Smooth muscle cell (in vitro differentiated cells): Measurements from ENCODE around the gene COL20A1. TPM values are rescaled to one million over a fixed set of nuclear protein-coding genes. Genes with fewer than 3 reads are reported as not detected.

Experiments used
- DNase-seq: peaks from one replicate; lab custom pipeline; 2025; ENCODE audit not compliant: unreplicated experiment; lab: John Stamatoyannopoulos, UW
- H2AFZ ChIP-seq: fragments of 200-600 bp; sonication (generic); 2 replicates; pipeline ENCODE4 v1.6.0; 2016; ENCODE audit warnings: antibody characterized with exemption, low read depth, mild to moderate bottlenecking
- H3F3A ChIP-seq: fragments of 200-600 bp; sonication (generic); 2 replicates; pipeline ENCODE4 v1.6.0; 2017; ENCODE audit warnings: antibody characterized with exemption, low read depth
- H3K27ac ChIP-seq: fragments of 200-600 bp; sonication (generic); 2 replicates; pipeline ENCODE4 v1.5.1; 2016; ENCODE audit warnings: low read depth, mild to moderate bottlenecking
- H3K27me3 ChIP-seq: fragments of 200-600 bp; sonication (generic); 2 replicates; pipeline ENCODE4 v1.6.1; 2016; ENCODE audit warnings: low read depth, mild to moderate bottlenecking
- H3K36me3 ChIP-seq: fragments of 200-600 bp; sonication (generic); 2 replicates; pipeline ENCODE4 v1.5.1; 2016; ENCODE audit warnings: low read depth
- H3K4me1 ChIP-seq: fragments of 200-600 bp; sonication (generic); 2 replicates; pipeline ENCODE4 v1.5.1; 2016; ENCODE audit warnings: low read depth
- H3K4me2 ChIP-seq: fragments of 200-600 bp; sonication (generic); 2 replicates; pipeline ENCODE4 v1.6.0; 2016; ENCODE audit warnings: mild to moderate bottlenecking
- H3K4me3 ChIP-seq: fragments of 200-600 bp; sonication (generic); 2 replicates; pipeline ENCODE4 v1.5.1; 2016; ENCODE audit warnings: mild to moderate bottlenecking
- H3K79me2 ChIP-seq: fragments of 200-600 bp; sonication (generic); 2 replicates; pipeline ENCODE4 v1.6.0; 2016; ENCODE audit warnings: low read depth, mild to moderate bottlenecking
- H3K9ac ChIP-seq: fragments of 200-600 bp; sonication (generic); 2 replicates; pipeline ENCODE4 v1.6.0; 2016; ENCODE audit warnings: low read depth
- H3K9me3 ChIP-seq: fragments of 200-600 bp; sonication (generic); replicated peaks from 2 replicates; pipeline ENCODE4 v1.5.1; 2016; ENCODE audit warnings: low read depth
- H4K20me1 ChIP-seq: fragments of 200-600 bp; sonication (generic); 2 replicates; pipeline ENCODE4 v1.6.0; 2016; ENCODE audit warnings: low read depth
- CTCF ChIP-seq: fragments of 200-600 bp; sonication (generic); IDR thresholded peaks from 2 replicates; pipeline ENCODE4 v1.5.1; 2017; ENCODE audit warnings: borderline replicate concordance, mild to moderate bottlenecking, antibody characterized with exemption; ENCODE audit not compliant: insufficient read depth, poor library complexity, severe bottlenecking
- WGBS: methylation state at CpG from one replicate; pipeline ENCODE4 v1.1.7; 2016; ENCODE audit warnings: low lambda C conversion rate; 5-methylcytosine and 5-hydroxymethylcytosine counted together
- polyA plus RNA-seq: library from polyadenylated mRNA; unstranded; fragments of >200 nt; fragmentation: Nextera tagmentation; extraction: Ambion mirVana; gene quantifications from 2 replicates; pipeline ENCODE4 v1.2.1, GENCODE V29; 2016
- total RNA-seq: library from RNA; depleted of rRNA; stranded (reverse); fragments of >200 nt; gene quantifications from 2 replicates; pipeline ENCODE4 v1.2.3, GENCODE V29; 2014

Gene COL20A1
- total and polyA plus RNA-seq, 2 experiments from 2014 or later, result 0.23 to 0.36 TPM

GRCh38 chr20:63293871-63294535, 1.0 kb downstream of the COL20A1 start:
- no peak overlapping the region for H3K9ac ChIP-seq
- H2AFZ ChIP-seq, result no peak overlapping the region
- WGBS, result 91% methylated on average over 7 of the region's 22 CpGs
- no peak for DNase-seq
- H3K36me3 ChIP-seq, result no peaks in the 10 kb centered on the region
- no peaks in the 10 kb centered on the region for H3K79me2 ChIP-seq
- no peak for TF ChIP-seq CTCF
- H3K4me2 ChIP-seq, result no peak overlapping the region
- no peak overlapping the region for H3K4me3 ChIP-seq
- H3K27me3 ChIP-seq, result peaks cover 8% of the 10 kb centered on the region
- no peaks in the 10 kb centered on the region for H3K9me3 ChIP-seq
- H3K4me1 ChIP-seq, result peaks cover 7% of the 10 kb centered on the region
- H4K20me1 ChIP-seq, result peaks cover 38% of the 10 kb centered on the region
- H3K27ac ChIP-seq, result no peak overlapping the region
- H3F3A ChIP-seq, result peaks cover 5% of the 10 kb centered on the region

GRCh38 chr20:63294536-63294900, 1.5 kb downstream of the COL20A1 start:
- H3K4me1 ChIP-seq, result peaks cover 7% of the 10 kb centered on the region
- no peaks in the 10 kb centered on the region for H3K9me3 ChIP-seq
- H3K4me3 ChIP-seq, result no peak overlapping the region
- no peak overlapping the region for H3K27ac ChIP-seq
- H3K79me2 ChIP-seq, result no peaks in the 10 kb centered on the region
- no peak overlapping the region for H3K4me2 ChIP-seq
- H3K9ac ChIP-seq, result no peak overlapping the region
- H3K27me3 ChIP-seq, result peaks cover 8% of the 10 kb centered on the region
- H2AFZ ChIP-seq, result no peak overlapping the region
- TF ChIP-seq CTCF, result no peak
- peaks cover 5% of the 10 kb centered on the region for H3F3A ChIP-seq
- no peak for DNase-seq
- peaks cover 32% of the 10 kb centered on the region for H4K20me1 ChIP-seq
- no peaks in the 10 kb centered on the region for H3K36me3 ChIP-seq
- WGBS, result 94% methylated on average over 10 of the region's 12 CpGs

GRCh38 chr20:63295018-63295417, 2.0 kb downstream of the COL20A1 start:
- Histone ChIP-seq H3F3A (peaks cover 5% of the 10 kb centered on the region), H3K9ac (no peak overlapping the region), H3K79me2 (no peaks in the 10 kb centered on the region), H3K27me3 (peaks cover 10% of the 10 kb centered on the region), H3K9me3 (no peaks in the 10 kb centered on the region), H4K20me1 (peaks cover 27% of the 10 kb centered on the region), H3K4me1 (peaks cover 7% of the 10 kb centered on the region), H2AFZ (no peak overlapping the region), H3K4me2 (no peak overlapping the region), H3K4me3 (no peak overlapping the region), H3K27ac (no peak overlapping the region), H3K36me3 (no peaks in the 10 kb centered on the region)
- DNase-seq, result no peak
- WGBS, result 72% methylated on average over 19 of the region's 19 CpGs
- TF ChIP-seq CTCF, result no peak

GRCh38 chr20:63295422-63295821, 2.4 kb downstream of the COL20A1 start:
- Histone ChIP-seq H2AFZ (no peak overlapping the region), H3F3A (peaks cover 5% of the 10 kb centered on the region), H3K9me3 (no peaks in the 10 kb centered on the region), H4K20me1 (peaks cover 23% of the 10 kb centered on the region), H3K9ac (no peak overlapping the region), H3K4me1 (peaks cover 7% of the 10 kb centered on the region), H3K4me3 (no peak overlapping the region), H3K27ac (no peak overlapping the region), H3K4me2 (no peak overlapping the region), H3K79me2 (no peaks in the 10 kb centered on the region), H3K27me3 (peaks cover 13% of the 10 kb centered on the region), H3K36me3 (no peaks in the 10 kb centered on the region)
- WGBS, result 58% methylated on average over 17 of the region's 17 CpGs
- no peak for DNase-seq
- peak; percentile 8 for TF ChIP-seq CTCF
